HG03558 (cell line): Measurements from ENCODE around the gene XDH.

Source experiments
- ATAC-seq: cut with Tn5 transposase; IDR thresholded peaks from one replicate; pipeline ENCODE4 v1.9.1; 2021; ENCODE audit warnings: moderate number of reproducible peaks; ENCODE audit not compliant: unreplicated experiment; ENCODE audit errors: extremely low read depth

Gene XDH

DNA sequence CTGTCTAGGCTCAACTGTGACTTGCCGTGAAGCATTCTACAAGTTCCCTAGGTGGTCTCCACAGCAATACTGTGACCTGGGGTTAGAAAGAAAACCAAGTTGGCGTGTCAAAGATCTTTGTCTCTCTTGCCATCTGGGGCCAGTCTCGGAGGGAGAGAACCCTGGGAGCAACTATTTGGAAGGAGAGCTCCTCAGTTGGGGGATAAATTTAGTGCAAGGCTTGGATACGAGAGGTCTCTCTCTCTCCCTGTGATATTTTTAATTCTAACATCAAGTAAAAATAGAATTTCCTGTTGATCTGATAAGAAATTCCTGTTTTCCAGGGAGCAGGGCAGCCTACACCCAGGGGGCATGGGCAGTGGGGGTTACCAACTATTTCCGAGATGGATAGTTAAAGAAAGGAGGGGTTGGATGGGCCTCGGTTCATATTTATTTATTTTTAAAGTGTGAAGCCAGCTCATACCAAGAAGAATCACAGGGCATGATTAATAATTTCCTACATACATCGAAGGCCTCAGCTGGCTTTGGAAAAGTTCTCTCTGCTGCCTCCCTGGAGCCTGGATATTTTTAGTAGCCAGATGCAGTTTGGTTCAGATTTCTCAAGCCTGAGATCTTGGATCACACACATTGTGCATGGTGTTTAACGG lies 117.8 kb downstream of the XDH start:
- ATAC-seq: no peak

GRCh38 chr2:31294196-31294595 lies 120.3 kb downstream of the XDH start:
- no peak for ATAC-seq

- ATAC-seq: no peak
Measured at GRCh38 chr2:31287654-31288053, 126.9 kb downstream of the XDH start.

- ATAC-seq: no peak
Measured at GRCh38 chr2:31286961-31287550, 127.5 kb downstream of the XDH start.

- no peak for ATAC-seq
Measured at GRCh38 chr2:31286230-31286629, 128.3 kb downstream of the XDH start.
